Measurements from ENCODE around the gene CILP2.

CILP2 gene

GRCh38 chr19:19581391-19581790 lies 43.3 kb downstream of the CILP2 start:
- H3K4me2 ChIP-seq (ENCODE audit: low read depth, low read length, poor library complexity, severe bottlenecking): no peak overlapping the region
- no peak for TF ChIP-seq CTCF (conservative IDR thresholded peaks at IDR 0.05; ENCODE audit: low read length)
- no peak for TF ChIP-seq EZH2phosphoT487 (IDR thresholded peaks at IDR 0.05; ENCODE audit: borderline replicate concordance)
- no peaks in the 10 kb centered on the region for H3K4me1 ChIP-seq (ENCODE audit: insufficient read depth, low read length, poor library complexity, severe bottlenecking)
- no peak overlapping the region for H2AFZ ChIP-seq (ENCODE audit: low read length)
- H3F3A ChIP-seq (ENCODE audit: low read depth): no peaks in the 10 kb centered on the region
- no peaks in the 10 kb centered on the region for H3K79me2 ChIP-seq (ENCODE audit: insufficient read depth, low read length)
- H3K27me3 ChIP-seq (ENCODE audit: insufficient read depth, low read length, poor library complexity, severe bottlenecking): no peaks in the 10 kb centered on the region
- H3K4me3 ChIP-seq (ENCODE audit: low read length, poor library complexity, severe bottlenecking): no peak overlapping the region
- no peak overlapping the region for H3K9ac ChIP-seq (ENCODE audit: low read depth, low read length, poor library complexity, severe bottlenecking)
- no peaks in the 10 kb centered on the region for H3K9me2 ChIP-seq (replicated peaks; ENCODE audit: low read depth, low read length)
- no peaks in the 10 kb centered on the region for H4K20me1 ChIP-seq (ENCODE audit: insufficient read depth, low read length, poor library complexity, severe bottlenecking)
- H3K36me3 ChIP-seq (ENCODE audit: insufficient read depth, low read length): no peaks in the 10 kb centered on the region
- H3K9me3 ChIP-seq (ENCODE audit: insufficient read depth, low read depth, low read length): no peaks in the 10 kb centered on the region

- Histone ChIP-seq H3K9me3 (ENCODE audit: insufficient read depth, low read depth, low read length) (no peaks in the 10 kb centered on the region), H3K36me3 (ENCODE audit: insufficient read depth, low read length) (no peaks in the 10 kb centered on the region), H3K4me3 (ENCODE audit: low read length, poor library complexity, severe bottlenecking) (no peak overlapping the region), H3K27me3 (ENCODE audit: insufficient read depth, low read length, poor library complexity, severe bottlenecking) (no peaks in the 10 kb centered on the region), H4K20me1 (ENCODE audit: insufficient read depth, low read length, poor library complexity, severe bottlenecking) (no peaks in the 10 kb centered on the region), H3K4me1 (ENCODE audit: insufficient read depth, low read length, poor library complexity, severe bottlenecking) (no peaks in the 10 kb centered on the region), H2AFZ (ENCODE audit: low read length) (no peak overlapping the region), H3K79me2 (ENCODE audit: insufficient read depth, low read length) (no peaks in the 10 kb centered on the region), H3K4me2 (ENCODE audit: low read depth, low read length, poor library complexity, severe bottlenecking) (no peak overlapping the region), H3K9ac (ENCODE audit: low read depth, low read length, poor library complexity, severe bottlenecking) (no peak overlapping the region), H3K9me2 (replicated peaks; ENCODE audit: low read depth, low read length) (no peaks in the 10 kb centered on the region), H3F3A (ENCODE audit: low read depth) (no peaks in the 10 kb centered on the region)
- TF ChIP-seq CTCF (conservative IDR thresholded peaks at IDR 0.05; ENCODE audit: low read length): no peak
- no peak for TF ChIP-seq EZH2phosphoT487 (IDR thresholded peaks at IDR 0.05; ENCODE audit: borderline replicate concordance)
Observed at GRCh38 chr19:19582471-19582870, 44.4 kb downstream of the CILP2 start.

DNA sequence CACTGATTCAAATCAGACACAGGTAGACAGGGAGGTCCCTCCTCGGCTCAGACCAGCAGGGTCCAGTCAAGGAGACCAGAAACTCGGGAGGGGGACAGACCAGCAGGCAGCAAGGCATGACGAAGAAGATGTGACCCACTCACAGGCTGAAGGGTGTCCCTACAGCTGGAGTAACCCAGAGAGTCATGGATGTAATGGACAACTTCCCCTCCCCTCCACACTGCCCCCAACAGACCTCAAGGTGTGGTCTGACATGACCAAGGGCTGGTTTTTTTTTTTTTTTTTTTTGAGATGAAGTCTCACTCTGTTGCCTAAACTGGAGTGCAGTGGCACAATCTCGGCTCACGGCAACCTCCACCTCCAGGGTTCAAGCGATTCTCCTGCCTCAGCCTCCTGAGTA lies 46.3 kb downstream of the CILP2 start:
- Histone ChIP-seq H3K4me2 (ENCODE audit: low read depth, low read length, poor library complexity, severe bottlenecking) (no peak overlapping the region), H3K9me2 (replicated peaks; ENCODE audit: low read depth, low read length) (no peaks in the 10 kb centered on the region), H3F3A (ENCODE audit: low read depth) (no peaks in the 10 kb centered on the region), H3K27me3 (ENCODE audit: insufficient read depth, low read length, poor library complexity, severe bottlenecking) (no peaks in the 10 kb centered on the region), H3K79me2 (ENCODE audit: insufficient read depth, low read length) (no peaks in the 10 kb centered on the region), H3K4me3 (ENCODE audit: low read length, poor library complexity, severe bottlenecking) (no peak overlapping the region), H2AFZ (ENCODE audit: low read length) (no peak overlapping the region), H3K4me1 (ENCODE audit: insufficient read depth, low read length, poor library complexity, severe bottlenecking) (no peaks in the 10 kb centered on the region), H4K20me1 (ENCODE audit: insufficient read depth, low read length, poor library complexity, severe bottlenecking) (no peaks in the 10 kb centered on the region), H3K9me3 (ENCODE audit: insufficient read depth, low read depth, low read length) (no peaks in the 10 kb centered on the region), H3K36me3 (ENCODE audit: insufficient read depth, low read length) (no peaks in the 10 kb centered on the region), H3K9ac (ENCODE audit: low read depth, low read length, poor library complexity, severe bottlenecking) (no peak overlapping the region)
- TF ChIP-seq EZH2phosphoT487 (IDR thresholded peaks at IDR 0.05; ENCODE audit: borderline replicate concordance) (no peak), CTCF (conservative IDR thresholded peaks at IDR 0.05; ENCODE audit: low read length) (no peak)
